Measurements from ENCODE around the gene CLEC16A. TPM values are rescaled to one million over a fixed set of nuclear protein-coding genes. Genes with fewer than 3 reads are reported as not detected.

The CLEC16A gene
- total and polyA plus RNA-seq, 4 donors = 14.3 to 44.4 (median 26.4) TPM

DNA sequence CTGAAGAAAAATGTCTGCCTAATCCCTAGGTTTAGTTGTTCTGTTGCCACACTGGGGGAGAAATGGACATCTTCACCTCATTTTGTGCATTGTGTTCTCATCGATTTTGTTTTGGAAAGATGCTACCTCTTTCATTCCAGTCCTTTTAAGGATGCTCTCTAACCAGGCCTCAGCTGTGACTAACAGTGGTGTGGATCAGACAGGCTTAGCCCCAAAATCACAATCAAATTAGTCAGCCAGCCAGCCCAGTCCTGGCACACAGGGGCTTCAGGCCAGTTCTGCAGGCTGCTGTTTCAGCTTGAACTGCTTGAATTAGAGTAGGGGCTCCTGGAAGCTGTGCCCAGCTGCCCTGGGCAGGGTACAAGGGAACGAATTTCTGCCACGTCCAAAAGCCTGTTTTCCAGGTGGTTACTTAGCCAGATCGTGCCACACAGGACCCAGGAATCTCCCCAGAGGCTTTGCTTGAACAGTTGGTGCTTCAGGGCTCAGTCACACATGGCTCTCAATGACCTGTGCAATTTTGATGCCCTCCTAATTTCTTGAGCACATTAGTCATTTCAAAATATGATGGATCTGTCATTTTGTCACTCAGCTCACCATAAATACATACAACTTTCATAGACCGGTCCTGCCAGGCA, 60.7 kb downstream of the CLEC16A start:
- WGBS, 2 donors = 82 to 97% methylated on average over 5 of the region's 5 CpGs
- peaks cover 3 to 18% (median 7%) of the 10 kb centered on the region in 4 donors for H3K36me3 ChIP-seq (ENCODE audit: control insufficient read depth in 4 of 4, insufficient read depth in 4 of 4, low read length in 4 of 4)

DNA sequence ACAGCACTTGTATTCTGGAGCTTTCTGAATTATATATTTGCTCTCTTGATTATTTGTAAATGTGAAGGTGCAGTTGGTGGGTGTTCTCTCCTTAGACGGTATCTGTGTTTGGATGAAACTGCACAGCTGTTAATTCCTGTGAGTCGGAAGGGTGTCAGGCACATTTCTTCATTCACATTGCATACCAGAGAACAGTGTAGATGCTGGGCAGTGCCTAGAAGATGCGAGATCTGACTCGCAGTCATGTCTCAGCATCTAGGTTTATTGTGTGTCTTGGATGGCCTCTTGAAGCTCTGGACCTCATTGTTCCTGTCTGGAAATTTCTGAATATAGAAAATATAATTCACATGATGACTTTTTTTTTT, 61.2 kb downstream of the CLEC16A start:
- H3K4me3 ChIP-seq = no peak overlapping the region
- no peak overlapping the region for H3K27ac ChIP-seq (ENCODE audit: low read depth in 1 of 2, low read length in 1 of 2)
- no peaks in the 10 kb centered on the region for H3K9me3 ChIP-seq (ENCODE audit: control insufficient read depth in 4 of 4, insufficient read depth in 3 of 4, low read length in 3 of 4)
- H3K4me1 ChIP-seq (ENCODE audit: control insufficient read depth in 5 of 5, insufficient read depth in 5 of 5, low read length in 5 of 5) = peaks cover 0 to 2% (median 0%) of the 10 kb centered on the region in 5 donors
- TF ChIP-seq CTCF (IDR thresholded peaks at IDR 0.05; ENCODE audit: control extremely low read depth, extremely low read depth) = no peak
- ATAC-seq (ENCODE audit: insufficient read depth, low FRiP score) (no peak), DNase-seq (no peak)
- H3K9ac ChIP-seq (ENCODE audit: insufficient read depth in 1 of 2, low read length in 2 of 2) = no peak overlapping the region
- peaks cover 3 to 20% (median 7%) of the 10 kb centered on the region in 4 donors for H3K36me3 ChIP-seq (ENCODE audit: control insufficient read depth in 4 of 4, insufficient read depth in 4 of 4, low read length in 4 of 4)
- H3K27me3 ChIP-seq (ENCODE audit: control insufficient read depth in 3 of 3, insufficient read depth in 3 of 3, low read length in 2 of 3) = no peaks in the 10 kb centered on the region
- 91 to 96% methylated on average over 4 of the region's 4 CpGs for WGBS, 2 donors

More for the DNA sequence above, 60.7 kb downstream of the CLEC16A start:
- Histone ChIP-seq H3K4me1 (ENCODE audit: control insufficient read depth in 5 of 5, insufficient read depth in 5 of 5, low read length in 5 of 5) (peaks cover 0 to 7% (median 0%) of the 10 kb centered on the region in 5 donors), H3K9ac (ENCODE audit: insufficient read depth in 1 of 2, low read length in 2 of 2) (no peak overlapping the region), H3K27ac (ENCODE audit: low read depth in 1 of 2, low read length in 1 of 2) (no peak overlapping the region), H3K27me3 (ENCODE audit: control insufficient read depth in 3 of 3, insufficient read depth in 3 of 3, low read length in 2 of 3) (no peaks in the 10 kb centered on the region), H3K4me3 (no peak overlapping the region), H3K9me3 (ENCODE audit: control insufficient read depth in 4 of 4, insufficient read depth in 3 of 4, low read length in 3 of 4) (no peaks in the 10 kb centered on the region)
- ATAC-seq (ENCODE audit: insufficient read depth, low FRiP score) (no peak), DNase-seq (no peak)
- TF ChIP-seq CTCF (IDR thresholded peaks at IDR 0.05; ENCODE audit: control extremely low read depth, extremely low read depth) = no peak

GRCh38 chr16:11006656-11007055, 62.3 kb downstream of the CLEC16A start:
- no peak for DNase-seq
- H3K27ac ChIP-seq (ENCODE audit: low read depth in 1 of 2, low read length in 1 of 2) = no peak overlapping the region
- H3K4me1 ChIP-seq (ENCODE audit: control insufficient read depth in 5 of 5, insufficient read depth in 5 of 5, low read length in 5 of 5) = peaks cover 0 to 4% (median 0%) of the 10 kb centered on the region in 5 donors
- ATAC-seq (ENCODE audit: insufficient read depth, low FRiP score) = no peak
- H3K9ac ChIP-seq (ENCODE audit: insufficient read depth in 1 of 2, low read length in 2 of 2) = no peak overlapping the region
- H3K9me3 ChIP-seq (ENCODE audit: control insufficient read depth in 4 of 4, insufficient read depth in 3 of 4, low read length in 3 of 4) = no peaks in the 10 kb centered on the region
- H3K27me3 ChIP-seq (ENCODE audit: control insufficient read depth in 3 of 3, insufficient read depth in 3 of 3, low read length in 2 of 3) = no peaks in the 10 kb centered on the region
- H3K4me3 ChIP-seq = no peak overlapping the region
- 88 to 93% methylated on average over 2 of the region's 2 CpGs for WGBS, 2 donors
- TF ChIP-seq CTCF (IDR thresholded peaks at IDR 0.05; ENCODE audit: control extremely low read depth, extremely low read depth) = no peak
- peaks cover 3 to 20% (median 7%) of the 10 kb centered on the region in 4 donors for H3K36me3 ChIP-seq (ENCODE audit: control insufficient read depth in 4 of 4, insufficient read depth in 4 of 4, low read length in 4 of 4)

Measured in lung (tissue), 12 donors.